ENCODE data around the gene LRRC4C. TPM values are rescaled to one million over a fixed set of nuclear protein-coding genes. Genes with fewer than 3 reads are reported as not detected.

The LRRC4C gene
- polyA plus RNA-seq (2011; rRNA removed) (0.04 TPM in 1 of 2 replicates, not detected in the other), polyA minus RNA-seq (2011; rRNA and poly(A)+ RNA removed) (not detected in 2 replicates)

GRCh38 chr11:41459465-41460401 lies at the start of gene LRRC4C:
LRRC4C (minus strand) TSS chr11:41459652.
- H3K36me3 ChIP-seq (ENCODE audit: control insufficient read depth, insufficient read depth, low read length) = no peaks in the 10 kb centered on the region
- TF ChIP-seq CTCF (IDR thresholded peaks at IDR 0.05; ENCODE audit: insufficient read depth, low read depth, low read length) = no peak
- POLR2A ChIA-PET = no interaction called here
- DNase-seq (ENCODE audit: low read depth) = no peak
- H3K4me3 ChIP-seq (ENCODE audit: low read depth, low read length) = no peak within 1 kb of the TSS
- CTCF ChIA-PET = interaction anchor here (0.7 to 1.2 kb wide), 3 partner anchors 12 to 1823 kb away, joined by 3 to 5 read pairs (median 3); no protein-coding TSS in a partner anchor
- 0 out of 2 replicates have a peak, but pooled peaks cover 2% of the 10 kb centered on the region for H3K27me3 ChIP-seq (ENCODE audit: control insufficient read depth, insufficient read depth, low read length)

GRCh38 chr11:41508121-41508520 lies 48.7 kb upstream of the LRRC4C start:
- POLR2A ChIA-PET = no interaction called here
- no peak for TF ChIP-seq CTCF (IDR thresholded peaks at IDR 0.05; ENCODE audit: insufficient read depth, low read depth, low read length)
- Histone ChIP-seq H3K4me3 (ENCODE audit: low read depth, low read length) (no peak overlapping the region), H3K27me3 (ENCODE audit: control insufficient read depth, insufficient read depth, low read length) (no peaks in the 10 kb centered on the region), H3K36me3 (ENCODE audit: control insufficient read depth, insufficient read depth, low read length) (no peaks in the 10 kb centered on the region)
- CTCF ChIA-PET = no interaction called here
- no peak for DNase-seq (ENCODE audit: low read depth)

- no peaks in the 10 kb centered on the region for H3K36me3 ChIP-seq (ENCODE audit: control insufficient read depth, insufficient read depth, low read length)
- no peak for DNase-seq (ENCODE audit: low read depth)
- POLR2A ChIA-PET = no interaction called here
- no peak for TF ChIP-seq CTCF (IDR thresholded peaks at IDR 0.05; ENCODE audit: insufficient read depth, low read depth, low read length)
- CTCF ChIA-PET = no interaction called here
- no peaks in the 10 kb centered on the region for H3K27me3 ChIP-seq (ENCODE audit: control insufficient read depth, insufficient read depth, low read length)
- H3K4me3 ChIP-seq (ENCODE audit: low read depth, low read length) = no peak overlapping the region
Measured at GRCh38 chr11:41499429-41499828, 40.0 kb upstream of the LRRC4C start.

GRCh38 chr11:41498726-41499125 lies 39.3 kb upstream of the LRRC4C start:
- Histone ChIP-seq H3K36me3 (ENCODE audit: control insufficient read depth, insufficient read depth, low read length) (no peaks in the 10 kb centered on the region), H3K27me3 (ENCODE audit: control insufficient read depth, insufficient read depth, low read length) (no peaks in the 10 kb centered on the region), H3K4me3 (ENCODE audit: low read depth, low read length) (no peak overlapping the region)
- ChIA-PET POLR2A (no interaction called here), CTCF (interaction anchor here (0.7 kb wide), 1 partner anchor 118 kb away, joined by 3 read pairs; no protein-coding TSS in a partner anchor)
- DNase-seq (ENCODE audit: low read depth) = no peak
- TF ChIP-seq CTCF (IDR thresholded peaks at IDR 0.05; ENCODE audit: insufficient read depth, low read depth, low read length) = no peak; the same call in 1 of the 2 replicates

- CTCF ChIA-PET = interaction anchor here (0.6 to 0.7 kb wide), 2 partner anchors 72 to 119 kb away, joined by 3 read pairs; no protein-coding TSS in a partner anchor
- no peak for DNase-seq (ENCODE audit: low read depth)
- Histone ChIP-seq H3K36me3 (ENCODE audit: control insufficient read depth, insufficient read depth, low read length) (no peaks in the 10 kb centered on the region), H3K27me3 (ENCODE audit: control insufficient read depth, insufficient read depth, low read length) (no peaks in the 10 kb centered on the region), H3K4me3 (ENCODE audit: low read depth, low read length) (no peak overlapping the region)
- TF ChIP-seq CTCF (IDR thresholded peaks at IDR 0.05; ENCODE audit: insufficient read depth, low read depth, low read length) = no peak
- POLR2A ChIA-PET = no interaction called here
Measured at GRCh38 chr11:41497974-41498373, 38.5 kb upstream of the LRRC4C start.

All from BJ (cell line).